Naive thymus-derived CD4-positive, alpha-beta T cell (primary cell): ENCODE measurements around the gene ST8SIA3. TPM values are rescaled to one million over a fixed set of nuclear protein-coding genes. Genes with fewer than 3 reads are reported as not detected.

ENCODE experiments used
- ATAC-seq: fragments of 150-1000 bp; cut with Tn5 transposase; 2 replicates; pipeline ENCODE4 v1.10.0; 2021; ENCODE audit warnings: mild to moderate bottlenecking, moderate library complexity
- CTCF ChIA-PET: fragments of 350-600 bp; sonication (Branson Sonifier 250); formaldehyde crosslinking; loops from one replicate; lab custom pipeline; 2021; ENCODE audit warnings: antibody characterized with exemption; lab: Charles Lee
- POLR2A ChIA-PET: fragments of 350-600 bp; sonication (Branson Sonifier 250); formaldehyde crosslinking; loops from one replicate; lab custom pipeline; 2021; ENCODE audit warnings: antibody characterized with exemption, inconsistent platforms; lab: Charles Lee
- DNase-seq, 9 donors: peaks; one replicate each; pipeline versions ENCODE4 v3.0.0 to v3.0.0-alpha.2; 2020 to 2022; ENCODE audit warnings: mixed read lengths in 1 of 9
- H3K27ac ChIP-seq: one replicate; pipeline ENCODE4 v1.7.0; 2013; ENCODE audit warnings: mild to moderate bottlenecking, low read depth, low read length, moderate library complexity
- H3K27me3 ChIP-seq, 2 donors: one replicate each; pipeline ENCODE4 v1.7.0; 2013; ENCODE audit warnings: low read length in 2 of 2, mild to moderate bottlenecking in 2 of 2, moderate library complexity in 2 of 2; ENCODE audit not compliant: control insufficient read depth in 2 of 2, insufficient read depth in 2 of 2
- H3K36me3 ChIP-seq, 3 experiments: 1 replicate in 2 of 3; 2 replicates in 1 of 3; pipeline ENCODE4 v1.7.0; 2013; ENCODE audit warnings: low read length in 3 of 3, mild to moderate bottlenecking in 3 of 3, moderate library complexity in 1 of 3; ENCODE audit not compliant: insufficient read depth in 3 of 3, control insufficient read depth in 2 of 3
- H3K4me1 ChIP-seq, 2 donors: one replicate each; pipeline ENCODE4 v1.7.0; 2013; ENCODE audit warnings: low read length in 2 of 2, mild to moderate bottlenecking in 2 of 2, moderate library complexity in 1 of 2; ENCODE audit not compliant: control insufficient read depth in 2 of 2, insufficient read depth in 2 of 2
- H3K4me3 ChIP-seq: 2 replicates; pipeline ENCODE4 v1.7.0; 2013; ENCODE audit warnings: mild to moderate bottlenecking, low read length
- H3K9me3 ChIP-seq, 3 experiments: 1 replicate in 2 of 3; 2 replicates in 1 of 3; pipeline ENCODE4 v1.7.0; 2013; ENCODE audit warnings: low read length in 3 of 3; ENCODE audit not compliant: control insufficient read depth in 2 of 3
- H3K27ac Mint-ChIP-seq, 9 donors: one replicate each; pipeline ENCODE4 v1.8.0; 2020 to 2022; ENCODE audit warnings: mixed read lengths in 9 of 9, mild to moderate bottlenecking in 8 of 9, moderate library complexity in 5 of 9, inconsistent platforms in 2 of 9
- H3K27me3 Mint-ChIP-seq, 5 donors: one replicate each; pipeline ENCODE4 v1.8.0; 2021 to 2022; ENCODE audit warnings: mixed read lengths in 5 of 5, mild to moderate bottlenecking in 1 of 5
- H3K36me3 Mint-ChIP-seq, 5 donors: one replicate each; pipeline ENCODE4 v1.8.0; 2020 to 2022; ENCODE audit warnings: mixed read lengths in 5 of 5, mild to moderate bottlenecking in 3 of 5, inconsistent platforms in 1 of 5
- H3K4me1 Mint-ChIP-seq, 7 donors: one replicate each; pipeline ENCODE4 v1.8.0; 2020 to 2022; ENCODE audit warnings: mixed read lengths in 7 of 7, mild to moderate bottlenecking in 3 of 7, inconsistent platforms in 1 of 7
- H3K4me3 Mint-ChIP-seq, 10 donors: one replicate each; pipeline ENCODE4 v1.8.0; 2020 to 2022; ENCODE audit warnings: mild to moderate bottlenecking in 10 of 10, mixed read lengths in 10 of 10, moderate library complexity in 6 of 10, inconsistent platforms in 2 of 10
- H3K9me3 Mint-ChIP-seq, 11 donors: one replicate each; pipeline ENCODE4 v1.8.0; 2020 to 2022; ENCODE audit warnings: mixed read lengths in 11 of 11, mild to moderate bottlenecking in 4 of 11, inconsistent platforms in 1 of 11, moderate library complexity in 1 of 11
- intact Hi-C, 2 donors: fragments of 100-400 bp; cut with micrococcal nuclease; formaldehyde crosslinking; loops; one replicate each; pipeline ENCODE4 v1.15.1; 2023
- polyA plus RNA-seq, 2 donors: library from polyadenylated mRNA; unstranded; fragments of 300-500 nt; fragmentation: Illumina TruSeq; gene quantifications; one replicate each; pipeline ENCODE4 v1.2.3, GENCODE V29; 2021
- total RNA-seq, 6 experiments: library from RNA in 5 of 6; stranded (reverse) in 5 of 6; gene quantifications; 1 replicate in 5 of 6; 2 replicates in 1 of 6; pipeline ENCODE4 v1.2.3 and lab custom pipeline; 2021 to 2026

The ST8SIA3 gene, protein sequence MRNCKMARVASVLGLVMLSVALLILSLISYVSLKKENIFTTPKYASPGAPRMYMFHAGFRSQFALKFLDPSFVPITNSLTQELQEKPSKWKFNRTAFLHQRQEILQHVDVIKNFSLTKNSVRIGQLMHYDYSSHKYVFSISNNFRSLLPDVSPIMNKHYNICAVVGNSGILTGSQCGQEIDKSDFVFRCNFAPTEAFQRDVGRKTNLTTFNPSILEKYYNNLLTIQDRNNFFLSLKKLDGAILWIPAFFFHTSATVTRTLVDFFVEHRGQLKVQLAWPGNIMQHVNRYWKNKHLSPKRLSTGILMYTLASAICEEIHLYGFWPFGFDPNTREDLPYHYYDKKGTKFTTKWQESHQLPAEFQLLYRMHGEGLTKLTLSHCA
- total RNA-seq (not detected), polyA plus RNA-seq (not detected), total RNA-seq (lab: John Stamatoyannopoulos, UW) (not detected)

DNA sequence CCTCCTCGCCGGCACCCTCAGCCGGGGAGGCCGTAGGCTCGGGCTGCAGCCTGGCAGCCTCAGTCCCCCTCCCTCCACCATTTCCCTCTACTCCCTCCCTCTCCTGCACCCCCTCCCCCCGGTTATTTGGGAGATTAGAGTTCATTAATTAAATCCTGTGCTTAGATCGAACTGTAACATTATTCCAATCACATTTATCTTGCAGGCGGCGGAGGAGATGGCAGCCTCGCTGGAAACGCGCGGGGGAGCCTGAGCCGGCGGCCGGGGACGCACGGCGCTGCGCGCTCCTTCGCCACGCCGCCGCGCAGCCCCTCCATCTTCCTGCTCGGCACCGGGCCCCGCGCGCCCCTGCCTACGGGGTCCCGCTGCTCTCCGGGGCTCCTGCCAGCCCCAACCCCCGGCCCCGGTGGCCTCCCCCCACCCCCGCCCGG lies at the start of gene ST8SIA3:
TSS of gene ST8SIA3 (plus strand) at position 287 of the 431 bp plus-strand sequence. CDS start 290 bp downstream, outside the sequence.
- H3K27me3 Mint-ChIP-seq = peaks cover 50 to 65% (median 62%) of the 10 kb centered on the region in 5 donors
- CTCF ChIA-PET = no interaction called here
- ATAC-seq (no peak), DNase-seq (no peak)
- no peak within 1 kb of the TSS for H3K27ac Mint-ChIP-seq
- Histone ChIP-seq H3K4me1 (no peaks in the 10 kb centered on the region), H3K36me3 (no peaks in the 10 kb centered on the region), H3K9me3 (no peaks in the 10 kb centered on the region), H3K4me3 (no peak within 1 kb of the TSS), H3K27ac (no peak within 1 kb of the TSS), H3K27me3 (peaks cover 0 to 5% of the 10 kb centered on the region in 2 donors)
- H3K4me1 Mint-ChIP-seq = peaks cover 0 to 8% (median 0%) of the 10 kb centered on the region in 7 donors
- H3K9me3 Mint-ChIP-seq = peaks cover 0 to 19% (median 8%) of the 10 kb centered on the region in 11 donors
- intact Hi-C loops = loop anchor here in 1 of 2 donors (5.0 kb wide), 1 partner anchor 80 kb away; no protein-coding TSS in a partner anchor
- H3K4me3 Mint-ChIP-seq = peak within 1 kb of the TSS in 1 of 10 donors; percentile 43
- POLR2A ChIA-PET = no interaction called here
- peaks cover 0 to 17% (median 3%) of the 10 kb centered on the region in 5 donors for H3K36me3 Mint-ChIP-seq

DNA sequence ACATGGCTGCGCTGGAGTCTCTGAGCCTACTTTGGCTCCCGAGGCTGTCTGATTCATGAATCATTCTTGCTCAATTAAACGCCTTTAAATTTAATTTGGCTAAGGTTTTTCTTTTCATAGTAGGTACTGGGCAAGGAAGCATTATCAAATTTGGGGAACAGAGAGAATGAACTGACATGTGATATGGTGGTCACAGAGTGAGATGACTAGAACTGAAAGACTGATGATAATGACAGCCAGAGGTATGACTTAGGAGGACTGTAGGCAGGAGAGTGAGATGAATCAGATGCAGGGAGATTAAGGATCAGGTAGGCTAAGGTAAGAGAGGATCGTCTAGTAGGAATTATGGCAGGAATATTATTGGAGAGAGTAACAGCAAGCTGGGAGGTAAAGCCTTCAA lies 40.9 kb upstream of the ST8SIA3 start:
- Mint-ChIP-seq H3K4me1 (no peaks in the 10 kb centered on the region), H3K9me3 (peaks cover 0 to 7% (median 0%) of the 10 kb centered on the region in 11 donors), H3K4me3 (no peak overlapping the region), H3K27ac (no peak overlapping the region), H3K27me3 (peaks cover 0 to 6% (median 0%) of the 10 kb centered on the region in 5 donors), H3K36me3 (no peaks in the 10 kb centered on the region)
- no peak overlapping the region for H3K4me3 ChIP-seq
- CTCF ChIA-PET = no interaction called here
- ATAC-seq (no peak), DNase-seq (no peak)
- POLR2A ChIA-PET = no interaction called here
- intact Hi-C loops = no loop called here
- no peak overlapping the region for H3K27ac ChIP-seq
- H3K27me3 ChIP-seq = no peaks in the 10 kb centered on the region
- no peaks in the 10 kb centered on the region for H3K36me3 ChIP-seq
- H3K9me3 ChIP-seq = no peaks in the 10 kb centered on the region
- no peaks in the 10 kb centered on the region for H3K4me1 ChIP-seq

DNA sequence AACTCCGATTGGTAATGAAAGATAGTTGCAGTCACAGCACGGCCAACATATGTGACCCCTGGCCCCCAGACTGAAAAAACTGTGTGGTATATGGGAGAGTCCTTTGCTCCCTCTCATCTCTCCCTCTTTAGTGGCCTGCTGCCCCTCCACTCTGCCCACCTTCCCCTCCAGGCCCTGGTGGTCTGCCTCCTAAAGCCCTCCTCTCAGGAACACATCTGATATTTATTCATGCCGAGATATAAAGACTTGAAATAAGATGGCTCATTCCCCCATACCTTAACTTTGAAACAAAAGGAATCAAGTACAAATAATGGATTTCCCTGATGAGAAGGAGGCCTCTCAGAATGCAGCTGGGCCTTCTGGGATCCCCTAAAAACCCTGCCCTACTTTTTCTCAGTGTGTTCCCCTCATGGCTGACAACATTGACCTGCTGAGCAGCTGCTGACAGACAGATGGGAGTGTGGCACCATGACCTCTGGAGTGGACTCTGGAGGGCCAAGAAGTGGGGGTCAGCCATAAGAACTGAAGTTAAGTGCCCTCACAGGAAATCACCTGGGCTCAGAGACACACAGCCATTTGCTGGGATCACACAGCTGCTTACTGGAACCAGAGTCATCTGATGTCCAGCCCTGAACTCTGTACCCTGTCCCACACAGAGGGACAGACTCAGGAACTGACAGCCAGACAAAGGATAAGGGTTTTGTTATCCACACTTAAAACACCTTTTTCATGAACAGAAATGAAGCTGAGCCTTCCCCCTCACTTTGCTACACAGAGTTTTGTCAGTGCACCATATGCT lies 39.8 kb upstream of the ST8SIA3 start:
- no peak for DNase-seq
- Mint-ChIP-seq H3K27ac (no peak overlapping the region), H3K4me1 (no peaks in the 10 kb centered on the region), H3K4me3 (no peak overlapping the region), H3K9me3 (peaks cover 0 to 7% (median 0%) of the 10 kb centered on the region in 11 donors), H3K27me3 (peaks cover 0 to 6% (median 0%) of the 10 kb centered on the region in 5 donors), H3K36me3 (no peaks in the 10 kb centered on the region)
- H3K4me1 ChIP-seq = no peaks in the 10 kb centered on the region
- ChIA-PET CTCF (no interaction called here), POLR2A (no interaction called here)
- no peaks in the 10 kb centered on the region for H3K36me3 ChIP-seq
- H3K27ac ChIP-seq = no peak overlapping the region
- intact Hi-C loops = no loop called here
- no peaks in the 10 kb centered on the region for H3K27me3 ChIP-seq
- H3K4me3 ChIP-seq = no peak overlapping the region
- no peak for ATAC-seq
- H3K9me3 ChIP-seq = no peaks in the 10 kb centered on the region

DNA sequence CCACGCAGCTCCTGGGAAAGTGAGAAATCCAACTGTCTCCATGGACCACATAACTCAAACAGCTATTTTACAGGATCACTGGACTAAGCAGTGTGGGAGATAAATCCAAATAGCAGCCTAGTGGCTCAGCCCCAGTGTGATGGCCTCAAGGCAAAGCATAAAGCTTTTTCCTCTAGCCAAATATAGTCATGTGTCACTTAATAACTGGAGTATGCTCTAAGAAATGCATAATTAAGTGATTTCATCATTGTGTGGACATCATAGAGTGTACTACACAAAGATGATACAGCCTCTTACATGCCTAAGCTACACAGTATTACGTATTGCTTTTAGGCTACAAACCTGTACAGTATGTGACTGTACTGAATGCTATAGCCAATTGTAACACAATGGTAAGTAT lies 31.8 kb upstream of the ST8SIA3 start:
- CTCF ChIA-PET = no interaction called here
- no peak for ATAC-seq
- POLR2A ChIA-PET = no interaction called here

DNA sequence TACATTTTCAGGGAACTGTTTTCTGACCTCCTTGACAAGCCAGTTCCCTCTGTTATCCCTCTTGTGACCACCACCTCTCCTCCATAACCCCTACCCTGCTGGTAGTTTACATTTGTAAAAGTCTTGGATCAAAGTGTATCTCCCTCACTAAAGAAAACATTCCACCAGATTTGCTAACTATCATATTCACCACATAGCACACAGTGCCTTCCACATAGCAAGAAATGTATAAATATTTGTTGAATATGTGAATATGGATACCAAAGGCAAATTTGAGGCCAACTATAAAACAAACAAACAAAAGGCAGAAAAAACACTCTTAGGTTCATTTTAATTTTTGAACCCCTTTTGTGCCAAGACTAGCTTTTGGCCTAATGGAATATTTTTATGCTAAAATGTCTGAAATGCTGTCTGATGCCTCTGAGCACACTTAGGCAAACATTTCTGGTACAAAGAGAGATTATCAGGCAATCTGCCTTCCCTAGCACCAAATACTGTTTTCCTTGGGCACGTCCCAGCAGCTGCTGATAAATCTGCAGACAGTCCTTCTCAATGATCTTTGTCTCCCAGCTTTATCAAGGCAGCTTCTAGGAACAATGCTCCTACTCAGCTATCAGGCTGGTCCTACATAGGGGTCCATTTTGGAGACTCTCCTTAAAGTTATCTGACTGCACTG lies 26.7 kb upstream of the ST8SIA3 start:
- no peaks in the 10 kb centered on the region for H3K36me3 ChIP-seq
- no peak overlapping the region for H3K27ac Mint-ChIP-seq
- no peaks in the 10 kb centered on the region for H3K4me1 Mint-ChIP-seq
- peaks cover 0 to 31% (median 5%) of the 10 kb centered on the region in 5 donors for H3K27me3 Mint-ChIP-seq
- H3K36me3 Mint-ChIP-seq = peaks cover 0 to 12% (median 0%) of the 10 kb centered on the region in 5 donors
- no peaks in the 10 kb centered on the region for H3K9me3 ChIP-seq
- H3K9me3 Mint-ChIP-seq = peaks cover 0 to 12% (median 5%) of the 10 kb centered on the region in 11 donors
- H3K27me3 ChIP-seq = no peaks in the 10 kb centered on the region
- ChIA-PET POLR2A (no interaction called here), CTCF (no interaction called here)
- no peak overlapping the region for H3K4me3 ChIP-seq
- intact Hi-C loops = no loop called here
- no peak overlapping the region for H3K4me3 Mint-ChIP-seq
- H3K27ac ChIP-seq = no peak overlapping the region
- DNase-seq (no peak), ATAC-seq (no peak)
- H3K4me1 ChIP-seq = no peaks in the 10 kb centered on the region

More for the DNA sequence above, 31.8 kb upstream of the ST8SIA3 start:
- Histone ChIP-seq H3K4me1 (no peaks in the 10 kb centered on the region), H3K36me3 (no peaks in the 10 kb centered on the region), H3K27ac (no peak overlapping the region), H3K27me3 (no peaks in the 10 kb centered on the region), H3K4me3 (no peak overlapping the region), H3K9me3 (no peaks in the 10 kb centered on the region)
- Mint-ChIP-seq H3K36me3 (peaks cover 0 to 8% (median 0%) of the 10 kb centered on the region in 5 donors), H3K9me3 (peaks cover 0 to 8% (median 0%) of the 10 kb centered on the region in 11 donors), H3K27me3 (peaks cover 0 to 20% (median 3%) of the 10 kb centered on the region in 5 donors), H3K4me1 (no peaks in the 10 kb centered on the region), H3K27ac (no peak overlapping the region), H3K4me3 (no peak overlapping the region)
- intact Hi-C loops = no loop called here
- DNase-seq = no peak

DNA sequence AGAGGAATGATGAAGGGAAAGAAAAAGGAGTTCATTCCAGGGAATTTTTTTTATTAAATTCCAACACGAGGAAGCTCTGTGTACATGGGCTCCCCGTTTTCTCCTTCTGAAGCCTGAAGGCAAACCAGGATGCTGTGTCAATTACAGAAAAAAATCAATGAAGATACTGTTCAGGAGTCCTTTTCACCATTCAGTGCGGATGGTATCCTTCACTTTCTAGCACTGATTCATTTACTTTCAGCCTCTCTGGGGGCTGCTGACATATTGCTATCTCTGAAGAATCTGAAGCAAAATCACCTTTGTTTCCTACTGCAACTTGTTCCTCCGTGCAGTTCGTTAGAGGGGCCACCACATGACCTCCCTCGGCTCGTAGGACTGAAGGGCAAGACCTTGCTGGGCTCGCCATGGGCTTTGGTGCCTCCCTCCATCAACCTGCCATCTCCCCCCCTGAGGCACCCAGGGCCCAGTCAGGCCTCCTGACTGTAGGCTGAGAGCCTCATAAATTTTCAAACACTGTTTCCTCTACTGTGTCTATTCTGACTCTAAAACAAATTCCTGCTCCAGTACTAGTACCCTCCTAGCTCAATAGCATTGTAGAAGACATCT lies 25.5 kb upstream of the ST8SIA3 start:
- no peaks in the 10 kb centered on the region for H3K27me3 ChIP-seq
- H3K36me3 ChIP-seq = no peaks in the 10 kb centered on the region
- no peaks in the 10 kb centered on the region for H3K4me1 Mint-ChIP-seq
- peaks cover 0 to 12% (median 0%) of the 10 kb centered on the region in 5 donors for H3K36me3 Mint-ChIP-seq
- ChIA-PET POLR2A (no interaction called here), CTCF (no interaction called here)
- H3K4me1 ChIP-seq = no peaks in the 10 kb centered on the region
- intact Hi-C loops = no loop called here
- no peak overlapping the region for H3K4me3 ChIP-seq
- ATAC-seq (no peak), DNase-seq (no peak)
- no peak overlapping the region for H3K27ac ChIP-seq
- H3K27ac Mint-ChIP-seq = no peak overlapping the region
- peaks cover 0 to 31% (median 7%) of the 10 kb centered on the region in 5 donors for H3K27me3 Mint-ChIP-seq
- H3K9me3 Mint-ChIP-seq = peaks cover 0 to 12% (median 5%) of the 10 kb centered on the region in 11 donors
- no peaks in the 10 kb centered on the region for H3K9me3 ChIP-seq
- no peak overlapping the region for H3K4me3 Mint-ChIP-seq
